HCT116 (cell line): Measurements from ENCODE around the gene CCDC112. TPM values are rescaled to one million over a fixed set of nuclear protein-coding genes. Genes with fewer than 3 reads are reported as not detected.
A peak's percentile ranks its signal among the peaks of the same experiment; 100 is the strongest.

Experiments
- ATAC-seq: fragments of 200-7000 bp; cut with Tn5 transposase; 2 replicates; pipeline ENCODE4 v1.9.1; 2020; ENCODE audit warnings: mild to moderate bottlenecking, moderate library complexity
- BruUV-seq: library from RNA; stranded (reverse); fragments of 400-500 nt; replicated peaks from 2 replicates; lab custom pipeline; 2021; lab: Mats Ljungman, UMichigan
- CTCF ChIA-PET: fragments of 300-600 bp; sonication (Branson Sonifier 250); formaldehyde crosslinking; loops from one replicate; lab custom pipeline; 2021; ENCODE audit warnings: antibody characterized with exemption; lab: Charles Lee
- POLR2A ChIA-PET: fragments of 300-600, 350-600 bp; sonication (Branson Sonifier 250); formaldehyde crosslinking; loops from one replicate; lab custom pipeline; 2021; ENCODE audit warnings: antibody characterized with exemption; lab: Charles Lee
- RAD21 ChIA-PET, 2 experiments: fragments of 300-600 bp; sonication (Branson Sonifier 250); formaldehyde crosslinking; loops; one replicate each; lab custom pipeline; 2023; ENCODE audit warnings: low total read pairs in 2 of 2; ENCODE audit not compliant: uncharacterized antibody in 2 of 2, unreplicated experiment in 2 of 2, low non-redundant PET in 1 of 2; lab: Charles Lee
- DNase-seq: peaks from one replicate; pipeline ENCODE4 v3.0.0-alpha.2; 2010; ENCODE audit warnings: low read depth, low spot score
- H2AFZ ChIP-seq: fragments of 200-600 bp; shearing (Covaris generic), sonication (generic); 2 replicates; pipeline ENCODE4 v1.6.1; 2017; ENCODE audit warnings: low read depth, mixed run types, mixed read lengths, antibody characterized with exemption, low read length; ENCODE audit not compliant: poor library complexity, severe bottlenecking
- H3K27ac ChIP-seq: 2 replicates; pipeline ENCODE4 v1.5.1; 2012; ENCODE audit warnings: low read depth, low read length
- H3K27me3 ChIP-seq: fragments of 200-600 bp; sonication (generic); 2 replicates; pipeline ENCODE4 v1.6.1; 2016; ENCODE audit warnings: mixed run types, low read length, mixed read lengths; ENCODE audit not compliant: insufficient read depth
- H3K36me3 ChIP-seq, 2 experiments: fragments of 200-500 bp in 1 of 2; fragments of 200-600 bp in 1 of 2; sonication (Bioruptor generic) in 1 of 2; sonication (generic) in 1 of 2; 2 replicates each; pipeline versions ENCODE4 v1.5.1 to v1.6.1; 2014 to 2016; ENCODE audit warnings: low read length in 2 of 2, inconsistent platforms in 1 of 2, mixed read lengths in 1 of 2, mixed run types in 1 of 2; ENCODE audit not compliant: insufficient read depth in 2 of 2, control insufficient read depth in 1 of 2
- H3K4me1 ChIP-seq, 2 experiments: fragments of 200-600 bp in 1 of 2; sonication (generic) in 1 of 2; 2 replicates each; pipeline versions ENCODE4 v1.5.1 to v1.6.1; 2012 to 2017; ENCODE audit warnings: low read length in 2 of 2, inconsistent platforms in 1 of 2, mild to moderate bottlenecking in 1 of 2, mixed read lengths in 1 of 2, mixed run types in 1 of 2, moderate library complexity in 1 of 2; ENCODE audit not compliant: insufficient read depth in 2 of 2, control insufficient read depth in 1 of 2
- H3K4me2 ChIP-seq: fragments of 200-600 bp; sonication (generic); 2 replicates; pipeline ENCODE4 v1.6.1; 2017; ENCODE audit warnings: mixed run types, low read length, mixed read lengths
- H3K4me3 ChIP-seq, 2 experiments: fragments of 200-600 bp in 1 of 2; sonication (generic) in 1 of 2; replicated peaks in 1 of 2; 2 replicates each; pipeline ENCODE4 v1.5.1; 2011 to 2016; ENCODE audit warnings: low read length in 2 of 2, control low read depth in 1 of 2, low read depth in 1 of 2, mild to moderate bottlenecking in 1 of 2, mixed read lengths in 1 of 2, mixed run types in 1 of 2
- H3K79me2 ChIP-seq: fragments of 200-600 bp; sonication (generic); 2 replicates; pipeline ENCODE4 v1.6.1; 2017; ENCODE audit warnings: mild to moderate bottlenecking, mixed run types, low read length, moderate library complexity, mixed read lengths; ENCODE audit not compliant: insufficient read depth
- H3K9ac ChIP-seq: fragments of 200-600 bp; sonication (generic); 2 replicates; pipeline ENCODE4 v1.6.1; 2016; ENCODE audit warnings: low read length, mixed read lengths
- H3K9me2 ChIP-seq: fragments of 200-600 bp; sonication (generic), shearing (Covaris generic); 2 replicates; pipeline ENCODE4 v1.6.1; 2017; ENCODE audit warnings: mixed run types, mild to moderate bottlenecking, moderate library complexity; ENCODE audit not compliant: insufficient read depth
- H3K9me3 ChIP-seq, 2 experiments: fragments of 200-500 bp in 1 of 2; fragments of 200-600 bp in 1 of 2; sonication (Bioruptor generic) in 1 of 2; sonication (generic) in 1 of 2; 2 replicates each; pipeline ENCODE4 v1.6.1; 2014 to 2017; ENCODE audit warnings: low read length in 2 of 2, mixed read lengths in 2 of 2, inconsistent platforms in 1 of 2, low read depth in 1 of 2, mild to moderate bottlenecking in 1 of 2, mixed run types in 1 of 2, moderate library complexity in 1 of 2; ENCODE audit not compliant: control insufficient read depth in 1 of 2, insufficient read depth in 1 of 2
- H4K20me1 ChIP-seq: fragments of 200-600 bp; sonication (generic), shearing (Covaris generic); 2 replicates; pipeline ENCODE4 v1.6.1; 2017; ENCODE audit warnings: mixed run types, mild to moderate bottlenecking, moderate library complexity; ENCODE audit not compliant: insufficient read depth
- CBX3 ChIP-seq: IDR thresholded peaks from 2 replicates; pipeline ENCODE4 v1.6.1; 2012; ENCODE audit warnings: low read depth
- CEBPB ChIP-seq: IDR thresholded peaks from 2 replicates; pipeline ENCODE4 v1.6.1; 2012; ENCODE audit warnings: low read depth
- EGR1 ChIP-seq: IDR thresholded peaks from 2 replicates; pipeline ENCODE4 v1.6.1; 2012; ENCODE audit warnings: low read depth
- ELF1 ChIP-seq: IDR thresholded peaks from 2 replicates; pipeline ENCODE4 v1.6.1; 2012; ENCODE audit warnings: low read depth, borderline replicate concordance
- EZH2 ChIP-seq: fragments of 200-600 bp; sonication (generic); IDR thresholded peaks from 2 replicates; pipeline ENCODE4 v1.6.1; 2017; ENCODE audit warnings: antibody characterized with exemption, mixed run types
- EZH2phosphoT487 ChIP-seq: fragments of 200-600 bp; IDR thresholded peaks from 2 replicates; pipeline ENCODE4 v1.6.1; 2018; ENCODE audit warnings: antibody characterized with exemption, borderline replicate concordance
- FOSL1 ChIP-seq: IDR thresholded peaks from 2 replicates; pipeline ENCODE4 v1.6.1; 2012; ENCODE audit warnings: low read depth
- JUND ChIP-seq: IDR thresholded peaks from 2 replicates; pipeline ENCODE4 v1.6.1; 2012
- POLR2A ChIP-seq: IDR thresholded peaks from 2 replicates; pipeline ENCODE4 v1.7.0; 2011; ENCODE audit warnings: borderline replicate concordance; ENCODE audit not compliant: insufficient read depth, insufficient read length; ENCODE audit errors: extremely low read depth
- POLR2AphosphoS5 ChIP-seq: IDR thresholded peaks from 2 replicates; pipeline ENCODE4 v1.6.1; 2011; ENCODE audit warnings: mild to moderate bottlenecking, low read depth, low read length, moderate library complexity
- SIN3A ChIP-seq: IDR thresholded peaks from 2 replicates; pipeline ENCODE4 v1.6.1; 2012; ENCODE audit warnings: low read depth
- SP1 ChIP-seq: IDR thresholded peaks from 2 replicates; pipeline ENCODE4 v1.6.1; 2012; ENCODE audit warnings: low read depth
- SRF ChIP-seq: IDR thresholded peaks from 2 replicates; pipeline ENCODE4 v1.6.1; 2012; ENCODE audit warnings: low read depth
- TCF7L2 ChIP-seq: IDR thresholded peaks from 2 replicates; pipeline ENCODE4 v1.7.0; 2011; ENCODE audit warnings: borderline replicate concordance, inconsistent platforms; ENCODE audit not compliant: insufficient read depth, insufficient read length; ENCODE audit errors: extremely low read depth
- YY1 ChIP-seq: IDR thresholded peaks from 2 replicates; pipeline ENCODE4 v1.6.1; 2011; ENCODE audit warnings: low read length, low read depth, moderate library complexity, mild to moderate bottlenecking; ENCODE audit not compliant: insufficient replicate concordance; ENCODE audit errors: extremely low read depth
- ZFX ChIP-seq: fragments of 450-650 bp; IDR thresholded peaks from 2 replicates; pipeline ENCODE4 v1.6.1; 2017
- ZNF274 ChIP-seq: fragments of 200-500 bp; sonication (Bioruptor generic); IDR thresholded peaks from 2 replicates; pipeline ENCODE4 v1.6.1; 2014; ENCODE audit warnings: mild to moderate bottlenecking, low read depth, low read length, inconsistent platforms
- intact Hi-C: fragments of 100-400 bp; cut with micrococcal nuclease; formaldehyde crosslinking; loops from 2 replicates; pipeline ENCODE4 v1.10.0; 2022
- total RNA-seq: library from RNA; stranded (reverse); gene quantifications from one replicate; pipeline ENCODE4 v1.2.1, GENCODE V29; 2021; ENCODE audit not compliant: unreplicated experiment
- TF ChIP-seq, protein P1 (sequence below): IDR thresholded peaks from 2 replicates; pipeline ENCODE4 v1.6.1; 2012
- TF ChIP-seq, protein P2 (sequence below), 3 experiments: fragments of 200-600 bp in 1 of 3; sonication (generic) in 1 of 3; IDR thresholded peaks in 2 of 3; conservative IDR thresholded peaks in 1 of 3; 2 replicates each; pipeline ENCODE4 v1.5.1; 2012 to 2017; ENCODE audit warnings: low read depth in 2 of 3, low read length in 2 of 3, antibody characterized with exemption in 1 of 3, borderline replicate concordance in 1 of 3, control low read depth in 1 of 3, mild to moderate bottlenecking in 1 of 3, mixed read lengths in 1 of 3, mixed run types in 1 of 3, moderate library complexity in 1 of 3; ENCODE audit not compliant: insufficient read depth in 1 of 3

CCDC112 gene
- total RNA-seq, 1 experiment from 2014 or later: 13.7 TPM

DNA sequence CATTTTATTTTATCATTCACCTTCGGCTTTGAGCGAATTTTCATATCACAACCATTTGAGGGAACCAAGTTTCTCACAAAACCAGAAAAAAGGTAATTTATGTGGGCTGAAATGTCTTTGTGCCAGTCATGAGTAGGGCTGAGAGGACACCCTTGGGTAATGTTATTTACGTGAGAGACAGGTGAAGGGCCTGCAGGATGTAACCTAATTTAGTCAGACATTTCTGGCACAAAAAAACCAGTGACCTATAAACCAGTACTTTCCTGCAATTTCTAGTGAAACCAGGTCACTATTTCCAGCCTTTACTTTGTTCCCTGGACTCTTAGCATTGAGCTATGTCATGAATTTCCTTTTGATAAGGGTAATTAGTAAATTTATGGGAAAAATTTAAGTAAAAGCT, 17.2 kb upstream of the CCDC112 start:
- TF ChIP-seq SRF (no peak), JUND (no peak), POLR2AphosphoS5 (no peak), FOSL1 (no peak), EZH2phosphoT487 (no peak), CEBPB (no peak), EGR1 (no peak), CBX3 (no peak), ELF1 (no peak), TCF7L2 (no peak), EZH2 (no peak), POLR2A (no peak), ZNF274 (no peak), SIN3A (no peak), SP1 (no peak), ZFX (no peak), YY1 (no peak)
- TF ChIP-seq, protein P1, sequence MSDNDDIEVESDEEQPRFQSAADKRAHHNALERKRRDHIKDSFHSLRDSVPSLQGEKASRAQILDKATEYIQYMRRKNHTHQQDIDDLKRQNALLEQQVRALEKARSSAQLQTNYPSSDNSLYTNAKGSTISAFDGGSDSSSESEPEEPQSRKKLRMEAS: no peak
- TF ChIP-seq, protein P2, sequence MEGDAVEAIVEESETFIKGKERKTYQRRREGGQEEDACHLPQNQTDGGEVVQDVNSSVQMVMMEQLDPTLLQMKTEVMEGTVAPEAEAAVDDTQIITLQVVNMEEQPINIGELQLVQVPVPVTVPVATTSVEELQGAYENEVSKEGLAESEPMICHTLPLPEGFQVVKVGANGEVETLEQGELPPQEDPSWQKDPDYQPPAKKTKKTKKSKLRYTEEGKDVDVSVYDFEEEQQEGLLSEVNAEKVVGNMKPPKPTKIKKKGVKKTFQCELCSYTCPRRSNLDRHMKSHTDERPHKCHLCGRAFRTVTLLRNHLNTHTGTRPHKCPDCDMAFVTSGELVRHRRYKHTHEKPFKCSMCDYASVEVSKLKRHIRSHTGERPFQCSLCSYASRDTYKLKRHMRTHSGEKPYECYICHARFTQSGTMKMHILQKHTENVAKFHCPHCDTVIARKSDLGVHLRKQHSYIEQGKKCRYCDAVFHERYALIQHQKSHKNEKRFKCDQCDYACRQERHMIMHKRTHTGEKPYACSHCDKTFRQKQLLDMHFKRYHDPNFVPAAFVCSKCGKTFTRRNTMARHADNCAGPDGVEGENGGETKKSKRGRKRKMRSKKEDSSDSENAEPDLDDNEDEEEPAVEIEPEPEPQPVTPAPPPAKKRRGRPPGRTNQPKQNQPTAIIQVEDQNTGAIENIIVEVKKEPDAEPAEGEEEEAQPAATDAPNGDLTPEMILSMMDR (IDR thresholded peaks at IDR 0.05 in 2 of 3, conservative IDR thresholded peaks at IDR 0.05 in 1 of 3; ENCODE audit: borderline replicate concordance in 1 of 3, insufficient read depth in 1 of 3, low read depth in 2 of 3, low read length in 2 of 3): no peak
- POLR2A ChIA-PET: no interaction called here
- ATAC-seq: no peak
- Histone ChIP-seq H3K79me2 (no peaks in the 10 kb centered on the region), H3K9me2 (no peaks in the 10 kb centered on the region), H3K9me3 (no peaks in the 10 kb centered on the region), H3K27ac (no peak overlapping the region), H4K20me1 (no peaks in the 10 kb centered on the region), H3K36me3 (no peaks in the 10 kb centered on the region), H3K4me2 (no peak overlapping the region), H3K4me3 (no peak overlapping the region), H3K27me3 (no peaks in the 10 kb centered on the region), H2AFZ (peak overlapping the region; percentile 55), H3K4me1 (peaks cover 0 to 3% of the 10 kb centered on the region in 2 experiments; a peak in 1 of 4 replicates), H3K9ac (no peak overlapping the region)
- BruUV-seq: no TSS peak
- DNase-seq: no peak
- CTCF ChIA-PET: interaction anchor here (2.1 kb wide), 1 partner anchor 261 kb away, joined by 9 read pairs; no protein-coding TSS in a partner anchor
- intact Hi-C loops: loop anchor here (5.0 kb wide), 1 partner anchor 64 kb away; no protein-coding TSS in a partner anchor
- RAD21 ChIA-PET: no interaction called here
